ENCODE data around the gene CDH4. TPM values are rescaled to one million over a fixed set of nuclear protein-coding genes. Genes with fewer than 3 reads are reported as not detected.
A peak's percentile ranks its signal among the peaks of the same experiment; 100 is the strongest.

Gene CDH4
- total RNA-seq, 2 donors from 2014 or later, result not detected

- no peaks in the 10 kb centered on the region for H3K36me3 Mint-ChIP-seq
Measured at GRCh38 chr20:61379898-61380544, 128.0 kb downstream of the CDH4 start.

GRCh38 chr20:61380545-61380915, 128.5 kb downstream of the CDH4 start:
- Mint-ChIP-seq H3K27ac (no peak overlapping the region), H3K4me3 (no peak overlapping the region), H3K36me3 (no peaks in the 10 kb centered on the region), H3K27me3 (no peaks in the 10 kb centered on the region), H3K4me1 (ENCODE audit: low read depth in 2 of 2) (no peaks in the 10 kb centered on the region), H3K9me3 (no peaks in the 10 kb centered on the region)
- DNase-seq (ENCODE audit: low spot score) (no peak), ATAC-seq (no peak)

More at GRCh38 chr20:61379898-61380544, 128.0 kb downstream of the CDH4 start:
- no peak overlapping the region for H3K4me3 Mint-ChIP-seq
- DNase-seq (ENCODE audit: low spot score) (no peak), ATAC-seq (no peak)
- H3K27me3 Mint-ChIP-seq, result no peaks in the 10 kb centered on the region
- no peaks in the 10 kb centered on the region for H3K4me1 Mint-ChIP-seq (ENCODE audit: low read depth in 2 of 2)
- H3K9me3 Mint-ChIP-seq, result no peaks in the 10 kb centered on the region
- H3K27ac Mint-ChIP-seq, result no peak overlapping the region

- H3K36me3 Mint-ChIP-seq, result no peaks in the 10 kb centered on the region
- DNase-seq (ENCODE audit: low spot score) (no peak), ATAC-seq (no peak)
- no peak overlapping the region for H3K27ac Mint-ChIP-seq
- H3K4me3 Mint-ChIP-seq, result no peak overlapping the region
- peaks cover 1% of the 10 kb centered on the region for H3K9me3 Mint-ChIP-seq
- peaks cover 0 to under 1% of the 10 kb centered on the region in 2 donors for H3K4me1 Mint-ChIP-seq (ENCODE audit: low read depth in 2 of 2)
- H3K27me3 Mint-ChIP-seq, result peaks cover 2 to 4% of the 10 kb centered on the region in 2 donors
Measured at GRCh38 chr20:61382194-61382593, 130.1 kb downstream of the CDH4 start.

GRCh38 chr20:61385296-61385695, 133.2 kb downstream of the CDH4 start:
- Mint-ChIP-seq H3K36me3 (no peaks in the 10 kb centered on the region), H3K27ac (no peak overlapping the region), H3K4me1 (ENCODE audit: low read depth in 2 of 2) (peaks cover 0 to 2% of the 10 kb centered on the region in 2 donors), H3K4me3 (no peak overlapping the region), H3K9me3 (peaks cover 4% of the 10 kb centered on the region), H3K27me3 (peaks cover 5 to 10% of the 10 kb centered on the region in 2 donors)
- no peak for DNase-seq (ENCODE audit: low spot score)
- no peak for ATAC-seq

GRCh38 chr20:61385731-61386130, 133.7 kb downstream of the CDH4 start:
- no peaks in the 10 kb centered on the region for H3K36me3 Mint-ChIP-seq
- no peak overlapping the region for H3K27ac Mint-ChIP-seq
- H3K9me3 Mint-ChIP-seq, result peaks cover 4% of the 10 kb centered on the region
- no peak for ATAC-seq
- DNase-seq (ENCODE audit: low spot score), result no peak
- no peak overlapping the region for H3K4me3 Mint-ChIP-seq
- peaks cover 0 to 2% of the 10 kb centered on the region in 2 donors for H3K4me1 Mint-ChIP-seq (ENCODE audit: low read depth in 2 of 2)
- H3K27me3 Mint-ChIP-seq, result peaks cover 5 to 10% of the 10 kb centered on the region in 2 donors

- Mint-ChIP-seq H3K4me1 (ENCODE audit: low read depth in 2 of 2) (peaks cover 0 to 2% of the 10 kb centered on the region in 2 donors), H3K27me3 (peaks cover 5 to 10% of the 10 kb centered on the region in 2 donors), H3K27ac (no peak overlapping the region), H3K36me3 (no peaks in the 10 kb centered on the region), H3K4me3 (no peak overlapping the region), H3K9me3 (peaks cover 4% of the 10 kb centered on the region)
- DNase-seq (ENCODE audit: low spot score) (no peak), ATAC-seq (no peak)
Measured at GRCh38 chr20:61387204-61387953, 135.3 kb downstream of the CDH4 start.

- H3K27ac Mint-ChIP-seq, result no peak overlapping the region
- DNase-seq (ENCODE audit: low spot score) (no peak), ATAC-seq (no peak)
- peaks cover 5 to 10% of the 10 kb centered on the region in 2 donors for H3K27me3 Mint-ChIP-seq
- peaks cover 0 to 2% of the 10 kb centered on the region in 2 donors for H3K4me1 Mint-ChIP-seq (ENCODE audit: low read depth in 2 of 2)
- H3K9me3 Mint-ChIP-seq, result peaks cover 4% of the 10 kb centered on the region
- H3K36me3 Mint-ChIP-seq, result no peaks in the 10 kb centered on the region
- no peak overlapping the region for H3K4me3 Mint-ChIP-seq
Measured at GRCh38 chr20:61387954-61388348, 135.9 kb downstream of the CDH4 start.

- Mint-ChIP-seq H3K9me3 (peaks cover 4% of the 10 kb centered on the region), H3K4me3 (no peak overlapping the region), H3K27ac (no peak overlapping the region), H3K27me3 (peaks cover 5 to 10% of the 10 kb centered on the region in 2 donors), H3K36me3 (no peaks in the 10 kb centered on the region), H3K4me1 (ENCODE audit: low read depth in 2 of 2) (peaks cover 0 to 2% of the 10 kb centered on the region in 2 donors)
- ATAC-seq, result no peak
- no peak for DNase-seq (ENCODE audit: low spot score)
Measured at GRCh38 chr20:61389077-61389476, 137.0 kb downstream of the CDH4 start.

GRCh38 chr20:61391185-61391584, 139.1 kb downstream of the CDH4 start:
- ATAC-seq, result no peak
- DNase-seq (ENCODE audit: low spot score), result no peak
- H3K36me3 Mint-ChIP-seq, result no peaks in the 10 kb centered on the region
- peaks cover 4% of the 10 kb centered on the region for H3K9me3 Mint-ChIP-seq
- H3K27ac Mint-ChIP-seq, result no peak overlapping the region
- no peak overlapping the region for H3K4me3 Mint-ChIP-seq
- peaks cover 5 to 10% of the 10 kb centered on the region in 2 donors for H3K27me3 Mint-ChIP-seq
- H3K4me1 Mint-ChIP-seq (ENCODE audit: low read depth in 2 of 2), result peaks cover 0 to 2% of the 10 kb centered on the region in 2 donors

- Mint-ChIP-seq H3K4me1 (ENCODE audit: low read depth in 2 of 2) (peaks cover 0 to 2% of the 10 kb centered on the region in 2 donors), H3K27me3 (peaks cover 5 to 9% of the 10 kb centered on the region in 2 donors), H3K9me3 (peaks cover 4% of the 10 kb centered on the region), H3K36me3 (no peaks in the 10 kb centered on the region), H3K4me3 (no peak overlapping the region), H3K27ac (no peak overlapping the region)
- ATAC-seq (no peak), DNase-seq (ENCODE audit: low spot score) (no peak)
Measured at GRCh38 chr20:61391812-61392520, 139.9 kb downstream of the CDH4 start.

- DNase-seq (ENCODE audit: low spot score) (no peak), ATAC-seq (no peak)
- H3K27ac Mint-ChIP-seq, result no peak overlapping the region
- no peak overlapping the region for H3K4me3 Mint-ChIP-seq
- H3K9me3 Mint-ChIP-seq, result no peaks in the 10 kb centered on the region
- no peaks in the 10 kb centered on the region for H3K4me1 Mint-ChIP-seq (ENCODE audit: low read depth in 2 of 2)
- H3K36me3 Mint-ChIP-seq, result no peaks in the 10 kb centered on the region
- H3K27me3 Mint-ChIP-seq, result no peaks in the 10 kb centered on the region
Measured at GRCh38 chr20:61394088-61394799, 142.2 kb downstream of the CDH4 start.

GRCh38 chr20:61396262-61396848, 144.3 kb downstream of the CDH4 start:
- no peaks in the 10 kb centered on the region for H3K27me3 Mint-ChIP-seq
- ATAC-seq (peak in 1 of 2 donors; percentile 9), DNase-seq (ENCODE audit: low spot score) (no peak)
- no peak overlapping the region for H3K27ac Mint-ChIP-seq
- no peak overlapping the region for H3K4me3 Mint-ChIP-seq
- H3K4me1 Mint-ChIP-seq (ENCODE audit: low read depth in 2 of 2), result no peaks in the 10 kb centered on the region
- H3K36me3 Mint-ChIP-seq, result no peaks in the 10 kb centered on the region
- no peaks in the 10 kb centered on the region for H3K9me3 Mint-ChIP-seq

- Mint-ChIP-seq H3K9me3 (no peaks in the 10 kb centered on the region), H3K4me3 (no peak overlapping the region), H3K27ac (no peak overlapping the region), H3K27me3 (no peaks in the 10 kb centered on the region), H3K4me1 (ENCODE audit: low read depth in 2 of 2) (no peaks in the 10 kb centered on the region), H3K36me3 (no peaks in the 10 kb centered on the region)
- DNase-seq (ENCODE audit: low spot score), result no peak
- no peak for ATAC-seq
Measured at GRCh38 chr20:61397146-61397545, 145.1 kb downstream of the CDH4 start.

All from natural killer cell treated with Interleukin-12 subunit alpha and Interleukin-12 subunit beta and Interleukin-15 and Interleukin-18, amount 100 ng/mL, for 72 hours (primary cell).